Calu3 (cell line): Measurements from ENCODE around the gene ALK. TPM values are rescaled to one million over a fixed set of nuclear protein-coding genes. Genes with fewer than 3 reads are reported as not detected.

Experiments
- BruUV-seq: library from RNA; stranded (reverse); fragments of 400-500 nt; replicated peaks from 2 replicates; lab custom pipeline; 2021; lab: Mats Ljungman, UMichigan
- CTCF ChIA-PET: fragments of 300-600 bp; sonication (Branson Sonifier 250); formaldehyde crosslinking; loops from one replicate; lab custom pipeline; 2022; ENCODE audit warnings: antibody characterized with exemption; lab: Charles Lee
- DNase-seq: peaks from one replicate; pipeline ENCODE4 v3.0.0; 2022
- H3K27ac Mint-ChIP-seq: one replicate; pipeline ENCODE4 v1.8.0; 2022; ENCODE audit warnings: mixed read lengths; ENCODE audit not compliant: unreplicated experiment
- H3K27me3 Mint-ChIP-seq: one replicate; pipeline ENCODE4 v1.8.0; 2022; ENCODE audit warnings: mixed read lengths; ENCODE audit not compliant: unreplicated experiment
- H3K36me3 Mint-ChIP-seq: one replicate; pipeline ENCODE4 v1.8.0; 2022; ENCODE audit warnings: mild to moderate bottlenecking, moderate library complexity, mixed read lengths; ENCODE audit not compliant: insufficient read depth, unreplicated experiment
- H3K4me1 Mint-ChIP-seq: one replicate; pipeline ENCODE4 v1.8.0; 2022; ENCODE audit warnings: mild to moderate bottlenecking, low read depth, mixed read lengths; ENCODE audit not compliant: unreplicated experiment
- H3K4me3 Mint-ChIP-seq: one replicate; pipeline ENCODE4 v1.8.0; 2022; ENCODE audit warnings: mild to moderate bottlenecking, low read depth, moderate library complexity, mixed read lengths; ENCODE audit not compliant: unreplicated experiment
- H3K9me3 Mint-ChIP-seq: one replicate; pipeline ENCODE4 v1.8.0; 2022; ENCODE audit warnings: low read depth, mixed read lengths; ENCODE audit not compliant: unreplicated experiment
- intact Hi-C: fragments of 100-400 bp; cut with micrococcal nuclease; formaldehyde crosslinking; loops from one replicate; pipeline ENCODE4 v1.10.0; 2022; ENCODE audit not compliant: unreplicated experiment
- total RNA-seq: library from RNA; stranded (reverse); gene quantifications from 2 replicates; pipeline ENCODE4 v1.2.3, GENCODE V29; 2022
- TF ChIP-seq, protein P1 (sequence below): fragments of 200-600 bp; IDR thresholded peaks from one replicate; pipeline ENCODE4 v1.8.0; 2022; ENCODE audit warnings: antibody characterized with exemption; ENCODE audit not compliant: unreplicated experiment

Gene ALK
- total RNA-seq, 1 experiment from 2014 or later, result not detected

DNA sequence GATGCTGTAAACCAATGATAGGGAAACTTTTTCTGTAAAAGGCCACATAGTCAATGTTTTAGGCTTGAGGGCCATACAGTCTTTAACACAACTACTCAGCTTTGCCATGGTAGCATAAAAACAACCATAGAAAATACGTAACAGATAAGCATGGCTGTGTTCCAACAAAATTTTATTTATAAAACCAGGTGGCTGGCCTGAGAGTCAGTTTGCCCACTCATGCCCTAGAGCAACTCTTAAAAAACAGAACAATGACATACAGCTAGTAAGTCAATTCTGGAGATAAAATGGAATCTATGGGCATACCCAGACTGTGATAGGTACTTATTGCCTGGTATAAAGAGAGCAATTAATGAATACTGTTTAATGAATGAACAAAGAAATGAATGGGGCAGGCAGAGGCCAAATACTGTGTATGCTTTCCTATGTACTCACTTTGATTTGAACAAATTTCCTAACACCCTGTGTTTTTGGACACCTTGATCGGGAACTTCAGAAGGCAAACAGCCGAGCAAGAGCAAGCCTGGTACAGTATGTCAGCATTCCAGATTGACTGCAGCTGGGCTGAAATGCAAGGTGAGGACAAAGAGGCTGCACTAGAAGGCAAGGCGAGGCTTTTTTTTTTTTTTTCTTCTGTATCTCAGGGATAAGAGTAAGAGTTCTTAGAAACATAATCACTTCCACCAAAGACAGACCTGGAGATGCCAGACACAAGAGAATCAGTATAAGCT lies 490.8 kb downstream of the ALK start:
- peaks cover 45% of the 10 kb centered on the region for H3K27me3 Mint-ChIP-seq
- intact Hi-C loops, result no loop called here
- CTCF ChIA-PET, result no interaction called here

DNA sequence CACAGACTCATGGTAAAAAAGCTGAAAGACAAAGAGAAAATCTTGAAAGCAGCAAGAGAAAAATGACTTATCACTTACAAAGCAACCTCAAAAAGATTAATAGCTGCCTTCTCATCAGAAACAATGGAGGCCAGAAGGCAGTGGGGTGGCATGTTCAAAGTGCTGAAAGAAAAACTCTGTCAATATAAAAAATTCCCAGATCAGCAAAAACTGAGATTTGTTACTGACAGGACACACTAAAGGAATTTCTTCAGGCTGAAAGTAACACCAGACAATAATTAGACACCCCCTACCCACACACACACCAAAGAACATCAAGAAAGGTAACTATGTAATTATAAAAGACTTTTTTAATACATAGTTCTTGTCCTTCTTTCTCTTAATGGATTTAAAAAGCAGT lies 495.0 kb downstream of the ALK start:
- DNase-seq, result no peak
- Mint-ChIP-seq H3K9me3 (no peaks in the 10 kb centered on the region), H3K4me1 (no peaks in the 10 kb centered on the region), H3K27me3 (peaks cover 48% of the 10 kb centered on the region), H3K36me3 (no peaks in the 10 kb centered on the region), H3K4me3 (no peak overlapping the region), H3K27ac (no peak overlapping the region)
- intact Hi-C loops, result no loop called here
- TF ChIP-seq, protein P1, sequence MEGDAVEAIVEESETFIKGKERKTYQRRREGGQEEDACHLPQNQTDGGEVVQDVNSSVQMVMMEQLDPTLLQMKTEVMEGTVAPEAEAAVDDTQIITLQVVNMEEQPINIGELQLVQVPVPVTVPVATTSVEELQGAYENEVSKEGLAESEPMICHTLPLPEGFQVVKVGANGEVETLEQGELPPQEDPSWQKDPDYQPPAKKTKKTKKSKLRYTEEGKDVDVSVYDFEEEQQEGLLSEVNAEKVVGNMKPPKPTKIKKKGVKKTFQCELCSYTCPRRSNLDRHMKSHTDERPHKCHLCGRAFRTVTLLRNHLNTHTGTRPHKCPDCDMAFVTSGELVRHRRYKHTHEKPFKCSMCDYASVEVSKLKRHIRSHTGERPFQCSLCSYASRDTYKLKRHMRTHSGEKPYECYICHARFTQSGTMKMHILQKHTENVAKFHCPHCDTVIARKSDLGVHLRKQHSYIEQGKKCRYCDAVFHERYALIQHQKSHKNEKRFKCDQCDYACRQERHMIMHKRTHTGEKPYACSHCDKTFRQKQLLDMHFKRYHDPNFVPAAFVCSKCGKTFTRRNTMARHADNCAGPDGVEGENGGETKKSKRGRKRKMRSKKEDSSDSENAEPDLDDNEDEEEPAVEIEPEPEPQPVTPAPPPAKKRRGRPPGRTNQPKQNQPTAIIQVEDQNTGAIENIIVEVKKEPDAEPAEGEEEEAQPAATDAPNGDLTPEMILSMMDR, result no peak
- CTCF ChIA-PET, result no interaction called here
- BruUV-seq, result no TSS peak

More for the DNA sequence above, 490.8 kb downstream of the ALK start:
- TF ChIP-seq, protein P1, result no peak
- DNase-seq, result no peak
- H3K36me3 Mint-ChIP-seq, result no peaks in the 10 kb centered on the region
- no TSS peak for BruUV-seq
- H3K4me1 Mint-ChIP-seq, result no peaks in the 10 kb centered on the region
- no peak overlapping the region for H3K4me3 Mint-ChIP-seq
- no peak overlapping the region for H3K27ac Mint-ChIP-seq
- no peaks in the 10 kb centered on the region for H3K9me3 Mint-ChIP-seq

- no peaks in the 10 kb centered on the region for H3K4me1 Mint-ChIP-seq
- DNase-seq, result no peak
- H3K4me3 Mint-ChIP-seq, result no peak overlapping the region
- no TSS peak for BruUV-seq
- peaks cover 53% of the 10 kb centered on the region for H3K27me3 Mint-ChIP-seq
- TF ChIP-seq, protein P1, result no peak
- no peak overlapping the region for H3K27ac Mint-ChIP-seq
- intact Hi-C loops, result no loop called here
- H3K9me3 Mint-ChIP-seq, result no peaks in the 10 kb centered on the region
- CTCF ChIA-PET, result no interaction called here
- H3K36me3 Mint-ChIP-seq, result no peaks in the 10 kb centered on the region
These were observed 495.5 kb downstream of the ALK start for GRCh38 chr2:29425866-29426265.

GRCh38 chr2:29423061-29423666 lies 498.2 kb downstream of the ALK start:
- Mint-ChIP-seq H3K27me3 (peaks cover 80% of the 10 kb centered on the region), H3K9me3 (no peaks in the 10 kb centered on the region), H3K36me3 (no peaks in the 10 kb centered on the region), H3K27ac (no peak overlapping the region), H3K4me3 (no peak overlapping the region), H3K4me1 (no peaks in the 10 kb centered on the region)
- no peak for DNase-seq
- intact Hi-C loops, result no loop called here
- TF ChIP-seq, protein P1, result no peak
- CTCF ChIA-PET, result no interaction called here
- no TSS peak for BruUV-seq
